Activated CD4-positive, alpha-beta T cell treated with anti-CD3 and anti-CD28 coated beads, Interleukin-2, Interleukin-6, amounts not matched to agents 100 ng/mL and 50 ng/mL, durations not matched to agents 16 hours and 8 hours (primary cell): ENCODE results near the gene CNIH1.
"Not testable (repeated sequence)": the region's sequence is repeated elsewhere in the genome, so short reads cannot be mapped to it uniquely, and the experiment has no call there.

ENCODE experiments used
- DNase-seq: peaks from one replicate; pipeline ENCODE4 v3.0.0-alpha.2; 2020

The CNIH1 gene

DNA sequence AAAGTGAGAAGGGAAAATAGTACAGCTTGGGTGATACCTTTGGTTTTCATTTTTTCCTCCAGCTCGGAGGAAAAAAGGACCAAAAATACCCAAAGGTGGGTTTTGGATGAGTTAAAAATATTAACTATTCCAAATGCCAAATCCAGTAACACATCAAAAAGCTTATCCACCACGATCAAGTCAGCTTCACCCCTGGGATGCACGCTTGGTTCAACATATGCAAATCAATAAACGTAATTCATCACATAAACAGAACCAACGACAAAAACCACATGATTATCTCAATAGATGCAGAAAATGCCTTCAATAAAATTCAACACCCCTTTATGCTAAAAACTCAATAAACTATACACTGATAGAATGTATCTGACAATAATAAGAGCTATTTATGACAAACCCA lies 62.3 kb downstream of the CNIH1 start:
- not testable (repeated sequence) for DNase-seq

DNA sequence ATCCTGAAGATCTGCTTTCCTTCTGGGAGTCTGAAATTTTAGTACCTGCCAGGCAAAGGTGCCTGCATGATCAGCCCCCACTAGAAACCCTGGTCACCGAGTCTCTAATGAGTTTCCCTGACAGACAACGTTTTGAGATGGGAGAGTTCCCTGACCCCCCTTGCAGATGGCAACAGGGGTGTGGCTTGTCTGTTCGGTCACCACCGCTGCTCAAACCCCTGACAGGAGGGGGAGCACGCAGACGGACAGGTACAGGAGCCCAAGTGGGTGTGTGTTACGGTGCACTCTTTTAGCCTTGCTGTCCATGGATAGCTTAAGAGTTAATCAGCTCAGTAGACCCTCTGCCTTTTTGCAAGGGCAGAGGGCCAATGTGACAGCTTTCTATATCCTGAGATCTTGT lies 63.7 kb downstream of the CNIH1 start:
- DNase-seq = no peak

DNA sequence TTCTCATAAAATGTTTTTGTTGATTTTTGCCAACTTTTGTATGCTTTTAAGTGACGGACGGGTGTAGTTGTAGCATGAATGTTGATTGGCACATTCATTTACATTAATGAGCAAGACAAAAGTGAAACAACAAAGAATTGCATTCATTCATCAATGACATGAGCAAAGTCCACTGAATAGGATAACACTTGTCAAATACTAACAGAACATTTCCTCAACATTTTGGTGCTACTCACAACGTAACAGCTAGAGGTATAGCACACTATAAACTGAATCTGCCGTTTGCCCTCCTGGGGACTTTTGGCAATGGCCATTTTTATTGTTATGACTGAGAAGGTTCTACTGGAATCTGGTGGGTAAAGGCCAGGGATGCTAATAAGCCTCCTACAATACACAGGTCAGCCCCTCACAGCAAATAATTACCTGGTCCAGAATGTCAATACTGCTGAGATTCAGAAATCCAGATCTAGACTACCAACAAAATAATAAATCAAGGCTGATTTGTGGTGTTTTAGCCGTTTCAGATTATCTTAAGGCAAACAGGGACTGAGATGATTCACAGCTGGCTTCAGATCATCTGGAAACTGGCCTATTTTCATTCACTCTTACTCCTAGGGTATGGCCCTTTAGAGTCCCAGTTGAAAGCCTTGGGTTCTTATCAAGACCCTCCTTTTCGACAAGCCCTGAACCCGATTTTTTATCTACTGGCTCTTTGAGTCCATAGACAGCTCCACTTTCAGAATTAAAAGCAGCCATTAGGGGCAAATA lies 66.9 kb downstream of the CNIH1 start:
- DNase-seq = no peak
